ENCODE results near the gene FMN1. TPM values are rescaled to one million over a fixed set of nuclear protein-coding genes. Genes with fewer than 3 reads are reported as not detected.

FMN1 gene
- polyA plus RNA-seq, 1 donor from 2014 or later: 0.40 TPM

DNA sequence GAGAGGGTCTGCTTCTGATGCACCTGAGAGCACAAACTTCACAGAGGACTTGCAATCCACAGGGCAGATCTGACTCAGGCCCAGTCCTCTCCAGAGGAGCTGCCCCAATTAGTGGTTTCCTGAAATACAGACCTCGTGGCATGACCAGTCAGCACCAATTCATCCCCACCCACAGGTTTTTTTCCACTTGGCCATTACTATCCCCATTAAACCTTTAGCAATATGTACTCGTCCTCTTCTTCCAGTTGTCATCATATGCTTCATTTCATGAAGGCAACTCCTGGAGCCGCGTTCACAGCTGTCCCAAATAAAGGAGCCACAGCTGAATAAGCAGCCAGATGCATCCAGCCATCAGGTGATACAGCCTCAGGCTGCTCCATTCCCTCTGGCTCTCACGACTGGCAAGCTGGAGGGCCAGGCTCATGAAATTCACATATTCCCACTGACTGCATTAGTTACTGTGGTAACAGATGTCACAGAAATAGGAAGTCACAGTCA, 163.1 kb downstream of the FMN1 start:
- Histone ChIP-seq H2AFZ (ENCODE audit: low read depth, low read length) (no peak overlapping the region), H3F3A (ENCODE audit: insufficient read depth, low read length, poor library complexity, severe bottlenecking) (no peaks in the 10 kb centered on the region), H3K27me3 (ENCODE audit: insufficient read depth, low read depth, low read length) (no peaks in the 10 kb centered on the region), H3K9me2 (ENCODE audit: insufficient read depth, low read length) (no peaks in the 10 kb centered on the region), H3K9me3 (ENCODE audit: low read length) (no peaks in the 10 kb centered on the region), H3K79me2 (replicated peaks; ENCODE audit: insufficient read depth, low read length) (no peaks in the 10 kb centered on the region), H3K4me2 (ENCODE audit: low read length) (no peak overlapping the region), H3K9ac (ENCODE audit: low read length) (no peak overlapping the region), H4K20me1 (ENCODE audit: insufficient read depth) (no peaks in the 10 kb centered on the region), H3K4me3 (ENCODE audit: low read length) (no peak overlapping the region), H3K27ac (ENCODE audit: low read length) (no peak overlapping the region), H3K36me3 (ENCODE audit: insufficient read depth, low read length) (no peaks in the 10 kb centered on the region)
- TF ChIP-seq POLR2AphosphoS5 (IDR thresholded peaks at IDR 0.05) (no peak), RAD21 (conservative IDR thresholded peaks at IDR 0.05) (no peak), SMC3 (conservative IDR thresholded peaks at IDR 0.05; ENCODE audit: poor library complexity) (no peak)
- TF ChIP-seq, protein P1, sequence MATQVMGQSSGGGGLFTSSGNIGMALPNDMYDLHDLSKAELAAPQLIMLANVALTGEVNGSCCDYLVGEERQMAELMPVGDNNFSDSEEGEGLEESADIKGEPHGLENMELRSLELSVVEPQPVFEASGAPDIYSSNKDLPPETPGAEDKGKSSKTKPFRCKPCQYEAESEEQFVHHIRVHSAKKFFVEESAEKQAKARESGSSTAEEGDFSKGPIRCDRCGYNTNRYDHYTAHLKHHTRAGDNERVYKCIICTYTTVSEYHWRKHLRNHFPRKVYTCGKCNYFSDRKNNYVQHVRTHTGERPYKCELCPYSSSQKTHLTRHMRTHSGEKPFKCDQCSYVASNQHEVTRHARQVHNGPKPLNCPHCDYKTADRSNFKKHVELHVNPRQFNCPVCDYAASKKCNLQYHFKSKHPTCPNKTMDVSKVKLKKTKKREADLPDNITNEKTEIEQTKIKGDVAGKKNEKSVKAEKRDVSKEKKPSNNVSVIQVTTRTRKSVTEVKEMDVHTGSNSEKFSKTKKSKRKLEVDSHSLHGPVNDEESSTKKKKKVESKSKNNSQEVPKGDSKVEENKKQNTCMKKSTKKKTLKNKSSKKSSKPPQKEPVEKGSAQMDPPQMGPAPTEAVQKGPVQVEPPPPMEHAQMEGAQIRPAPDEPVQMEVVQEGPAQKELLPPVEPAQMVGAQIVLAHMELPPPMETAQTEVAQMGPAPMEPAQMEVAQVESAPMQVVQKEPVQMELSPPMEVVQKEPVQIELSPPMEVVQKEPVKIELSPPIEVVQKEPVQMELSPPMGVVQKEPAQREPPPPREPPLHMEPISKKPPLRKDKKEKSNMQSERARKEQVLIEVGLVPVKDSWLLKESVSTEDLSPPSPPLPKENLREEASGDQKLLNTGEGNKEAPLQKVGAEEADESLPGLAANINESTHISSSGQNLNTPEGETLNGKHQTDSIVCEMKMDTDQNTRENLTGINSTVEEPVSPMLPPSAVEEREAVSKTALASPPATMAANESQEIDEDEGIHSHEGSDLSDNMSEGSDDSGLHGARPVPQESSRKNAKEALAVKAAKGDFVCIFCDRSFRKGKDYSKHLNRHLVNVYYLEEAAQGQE (IDR thresholded peaks at IDR 0.05; ENCODE audit: borderline replicate concordance): no peak

DNA sequence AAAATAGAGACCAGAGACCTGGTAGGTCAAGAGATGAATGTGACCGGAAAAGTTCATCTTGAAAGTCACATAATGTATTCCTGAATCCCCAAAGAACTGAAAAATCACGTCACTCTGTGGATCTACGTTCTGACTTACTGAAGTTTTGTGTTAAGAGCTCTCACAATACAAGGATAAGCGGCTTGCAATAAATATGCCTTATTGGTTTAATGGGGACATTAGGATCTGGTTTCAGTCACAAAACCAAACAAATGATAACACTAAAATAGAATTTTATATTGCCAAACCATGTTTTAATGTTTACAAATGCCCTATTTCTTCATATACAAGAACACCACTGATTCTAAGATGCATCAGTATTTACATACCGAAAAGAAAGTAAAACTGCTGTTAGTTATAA, 164.2 kb downstream of the FMN1 start:
- Histone ChIP-seq H3K4me2 (ENCODE audit: low read length) (no peak overlapping the region), H3K27me3 (ENCODE audit: insufficient read depth, low read depth, low read length) (no peaks in the 10 kb centered on the region), H3K79me2 (replicated peaks; ENCODE audit: insufficient read depth, low read length) (no peaks in the 10 kb centered on the region), H3K9me3 (ENCODE audit: low read length) (no peaks in the 10 kb centered on the region), H3K4me3 (ENCODE audit: low read length) (no peak overlapping the region), H3F3A (ENCODE audit: insufficient read depth, low read length, poor library complexity, severe bottlenecking) (no peaks in the 10 kb centered on the region), H4K20me1 (ENCODE audit: insufficient read depth) (no peaks in the 10 kb centered on the region), H3K36me3 (ENCODE audit: insufficient read depth, low read length) (no peaks in the 10 kb centered on the region), H3K9ac (ENCODE audit: low read length) (no peak overlapping the region), H2AFZ (ENCODE audit: low read depth, low read length) (no peak overlapping the region), H3K27ac (ENCODE audit: low read length) (no peak overlapping the region), H3K9me2 (ENCODE audit: insufficient read depth, low read length) (no peaks in the 10 kb centered on the region)
- TF ChIP-seq MXI1 (conservative IDR thresholded peaks at IDR 0.05; ENCODE audit: poor library complexity, severe bottlenecking): no peak
- no peak for TF ChIP-seq RAD21 (conservative IDR thresholded peaks at IDR 0.05)
- TF ChIP-seq, protein P2, sequence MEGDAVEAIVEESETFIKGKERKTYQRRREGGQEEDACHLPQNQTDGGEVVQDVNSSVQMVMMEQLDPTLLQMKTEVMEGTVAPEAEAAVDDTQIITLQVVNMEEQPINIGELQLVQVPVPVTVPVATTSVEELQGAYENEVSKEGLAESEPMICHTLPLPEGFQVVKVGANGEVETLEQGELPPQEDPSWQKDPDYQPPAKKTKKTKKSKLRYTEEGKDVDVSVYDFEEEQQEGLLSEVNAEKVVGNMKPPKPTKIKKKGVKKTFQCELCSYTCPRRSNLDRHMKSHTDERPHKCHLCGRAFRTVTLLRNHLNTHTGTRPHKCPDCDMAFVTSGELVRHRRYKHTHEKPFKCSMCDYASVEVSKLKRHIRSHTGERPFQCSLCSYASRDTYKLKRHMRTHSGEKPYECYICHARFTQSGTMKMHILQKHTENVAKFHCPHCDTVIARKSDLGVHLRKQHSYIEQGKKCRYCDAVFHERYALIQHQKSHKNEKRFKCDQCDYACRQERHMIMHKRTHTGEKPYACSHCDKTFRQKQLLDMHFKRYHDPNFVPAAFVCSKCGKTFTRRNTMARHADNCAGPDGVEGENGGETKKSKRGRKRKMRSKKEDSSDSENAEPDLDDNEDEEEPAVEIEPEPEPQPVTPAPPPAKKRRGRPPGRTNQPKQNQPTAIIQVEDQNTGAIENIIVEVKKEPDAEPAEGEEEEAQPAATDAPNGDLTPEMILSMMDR (IDR thresholded peaks at IDR 0.05; ENCODE audit: poor library complexity, severe bottlenecking): no peak
- no peak for TF ChIP-seq EZH2 (IDR thresholded peaks at IDR 0.05; ENCODE audit: borderline replicate concordance, insufficient read depth, low read length, poor library complexity, severe bottlenecking)
- TF ChIP-seq EP300 (conservative IDR thresholded peaks at IDR 0.05; ENCODE audit: poor library complexity, severe bottlenecking): no peak
- TF ChIP-seq POLR2AphosphoS5 (IDR thresholded peaks at IDR 0.05): no peak
- TF ChIP-seq, protein P1 (IDR thresholded peaks at IDR 0.05; ENCODE audit: borderline replicate concordance): no peak
- no peak for TF ChIP-seq SMC3 (conservative IDR thresholded peaks at IDR 0.05; ENCODE audit: poor library complexity)
- no peak for TF ChIP-seq TAF1 (IDR thresholded peaks at IDR 0.05; ENCODE audit: low read depth)
